GM19239 (cell line): ENCODE results near the gene HBG2.
A peak's percentile ranks its signal among the peaks of the same experiment; 100 is the strongest.
"Not testable (repeated sequence)": the region's sequence is repeated elsewhere in the genome, so short reads cannot be mapped to it uniquely, and the experiment has no call there.

Experiments used
- DNase-seq: peaks from one replicate; pipeline ENCODE4 v3.0.0; 2011; ENCODE audit warnings: low spot score; ENCODE audit not compliant: insufficient read length
- FAIRE-seq: peaks from 2 replicates; lab custom pipeline; 2011; peaks lifted over from hg19 to GRCh38; lab: Jason Lieb, UNC

Gene HBG2

DNA sequence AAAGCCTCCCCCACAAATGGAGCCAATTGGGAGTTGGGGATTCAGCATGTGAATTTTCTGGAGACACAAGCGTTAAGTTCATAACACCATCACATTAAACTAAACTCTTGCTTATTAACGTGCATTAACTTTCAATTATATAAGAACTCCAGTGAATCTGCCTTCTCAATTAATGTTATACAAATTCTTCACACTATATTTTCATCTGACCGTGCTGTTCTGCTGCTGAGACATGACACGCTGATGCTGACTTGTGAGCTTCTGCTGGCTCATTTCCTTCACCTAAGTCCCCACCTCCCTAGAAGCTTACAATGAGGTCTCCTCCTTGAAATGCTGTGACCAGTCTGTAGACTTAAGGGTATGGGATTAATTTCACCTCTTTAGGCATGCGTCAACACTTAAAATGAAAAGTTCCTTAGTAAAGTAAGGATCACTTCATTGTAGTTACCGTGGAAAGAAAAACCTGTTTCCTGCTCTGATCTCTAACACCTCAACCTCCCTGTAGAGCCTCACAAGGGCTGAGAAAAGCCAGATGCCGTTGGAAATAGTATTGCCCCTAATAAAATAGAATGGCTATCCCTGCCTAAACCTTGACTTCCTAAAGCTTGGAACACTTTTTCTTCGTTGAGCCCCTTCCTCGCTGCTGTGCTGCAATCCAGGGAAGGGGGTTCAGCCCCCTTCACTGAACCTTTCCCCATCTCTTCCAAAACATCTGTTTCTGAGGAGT lies 2.2 kb downstream of the HBG2 start:
- DNase-seq (no peak), FAIRE-seq (no peak)

DNA sequence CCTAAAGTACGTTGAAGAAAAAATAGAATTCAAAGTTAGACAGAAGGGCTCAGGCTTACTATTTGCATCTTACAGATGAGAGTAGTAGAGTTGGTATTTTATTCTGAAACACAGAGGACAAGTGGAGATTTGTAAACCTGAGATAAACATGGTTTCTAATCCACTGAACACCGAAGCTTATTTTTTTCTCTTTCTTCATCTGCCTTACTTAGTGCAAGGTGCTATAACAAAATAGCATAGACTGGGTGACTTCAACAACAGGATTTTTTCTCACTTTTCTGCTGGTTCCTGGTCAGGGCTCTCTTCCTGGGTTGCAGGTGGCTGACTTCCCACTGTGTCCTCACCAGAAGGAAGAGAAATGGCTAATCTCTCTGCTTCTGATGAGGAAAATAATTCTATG lies 2.8 kb downstream of the HBG2 start:
- DNase-seq (no peak), FAIRE-seq (no peak)

DNA sequence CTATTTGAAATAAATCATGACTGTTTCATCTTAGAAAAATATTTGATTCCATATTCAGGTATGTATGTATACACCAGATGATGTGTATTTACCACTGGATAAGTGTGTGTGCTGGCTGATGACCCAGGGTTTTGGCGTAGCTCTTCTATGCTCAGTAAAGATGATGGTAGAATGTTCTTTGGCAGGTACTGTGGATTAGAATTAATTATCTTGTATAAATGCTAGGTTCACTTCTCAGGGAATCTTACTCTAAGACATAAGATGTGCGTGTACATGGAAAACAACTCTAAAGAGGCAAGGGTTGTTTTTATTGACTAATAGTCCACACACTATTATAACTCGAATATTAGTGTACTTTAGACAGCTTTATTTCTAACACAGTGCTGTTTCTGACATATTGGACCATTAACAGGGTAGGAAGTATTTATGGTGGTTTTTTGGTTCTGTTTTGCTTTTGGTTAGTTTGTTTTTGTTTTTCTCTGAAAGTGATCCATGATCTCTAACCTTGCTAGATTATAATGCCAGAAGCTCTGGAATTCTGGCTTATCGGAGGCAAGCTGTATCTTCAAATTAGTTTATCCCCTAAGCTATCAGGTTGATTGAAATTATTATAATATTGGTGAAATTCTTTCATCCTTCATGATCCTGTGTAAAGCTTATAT lies 3.9 kb downstream of the HBG2 start:
- no peak for FAIRE-seq
- DNase-seq, result no peak

DNA sequence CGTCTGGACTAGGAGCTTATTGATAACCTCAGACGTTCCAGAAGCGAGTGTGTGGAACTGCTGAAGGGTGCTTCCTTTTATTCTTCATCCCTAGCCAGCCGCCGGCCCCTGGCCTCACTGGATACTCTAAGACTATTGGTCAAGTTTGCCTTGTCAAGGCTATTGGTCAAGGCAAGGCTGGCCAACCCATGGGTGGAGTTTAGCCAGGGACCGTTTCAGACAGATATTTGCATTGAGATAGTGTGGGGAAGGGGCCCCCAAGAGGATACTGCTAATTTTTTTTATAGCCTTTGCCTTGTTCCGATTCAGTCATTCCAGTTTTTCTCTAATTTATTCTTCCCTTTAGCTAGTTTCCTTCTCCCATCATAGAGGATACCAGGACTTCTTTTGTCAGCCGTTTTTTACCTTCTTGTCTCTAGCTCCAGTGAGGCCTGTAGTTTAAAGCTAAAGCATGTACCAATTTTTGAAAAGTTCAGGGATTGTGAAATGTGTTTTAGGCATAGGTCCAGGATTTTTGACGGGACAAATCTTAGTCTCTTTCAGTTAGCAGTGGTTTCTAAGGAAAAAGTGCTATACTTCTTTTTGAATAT lies 4.7 kb downstream of the HBG2 start, which contains the start of gene HBG1:
Gene HBG1 (minus strand): TSS at position 51 of the 590 bp plus-strand sequence. CDS start 53 bp downstream, outside the sequence.
- DNase-seq, FAIRE-seq: not testable (repeated sequence)

DNA sequence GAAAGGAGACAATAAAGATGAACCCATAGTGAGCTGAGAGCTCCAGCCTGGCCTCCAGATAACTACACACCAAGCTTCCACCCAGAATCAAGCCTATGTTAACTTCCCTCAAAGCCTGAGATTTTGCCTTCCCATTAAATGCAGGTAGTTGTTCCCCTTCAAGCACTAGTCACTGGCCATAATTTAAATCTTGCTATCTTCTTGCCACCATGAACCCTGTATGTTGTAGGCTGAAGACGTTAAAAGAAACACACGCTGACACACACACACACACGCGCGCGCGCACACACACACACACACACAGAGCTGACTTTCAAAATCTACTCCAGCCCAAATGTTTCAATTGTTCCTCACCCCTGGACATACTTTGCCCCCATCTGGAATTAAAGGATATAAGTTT lies 6.1 kb downstream of the HBG2 start:
- not testable (repeated sequence) for DNase-seq, FAIRE-seq

DNA sequence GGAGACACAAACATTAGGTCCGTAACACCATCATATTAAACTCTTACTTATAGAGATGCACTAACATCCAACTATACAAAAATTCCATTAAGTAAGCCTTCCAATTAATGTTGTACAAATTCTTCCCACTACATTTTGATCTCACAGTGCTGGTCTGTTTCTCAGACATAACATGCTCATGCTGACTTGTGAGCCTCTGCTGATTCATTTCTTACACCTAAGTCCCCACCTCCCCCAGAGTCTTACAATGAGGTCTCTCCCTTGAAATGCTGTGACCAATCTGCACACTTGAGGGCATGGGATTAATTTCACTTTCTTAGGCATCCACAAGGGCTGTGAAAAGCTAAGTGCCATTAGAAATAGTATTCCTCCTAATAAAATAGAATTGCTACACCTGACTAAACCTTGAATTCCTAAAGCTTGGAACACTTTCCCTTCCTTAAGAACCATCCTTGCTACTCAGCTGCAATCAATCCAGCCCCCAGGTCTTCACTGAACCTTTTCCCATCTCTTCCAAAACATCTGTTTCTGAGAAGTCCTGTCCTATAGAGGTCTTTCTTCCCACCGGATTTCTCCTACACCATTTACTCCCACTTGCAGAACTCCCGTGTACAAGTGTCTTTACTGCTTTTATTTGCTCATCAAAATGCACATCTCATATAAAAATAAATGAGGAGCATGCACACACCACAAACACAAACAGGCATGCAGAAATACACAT lies 6.9 kb downstream of the HBG2 start:
- FAIRE-seq, result no peak

DNA sequence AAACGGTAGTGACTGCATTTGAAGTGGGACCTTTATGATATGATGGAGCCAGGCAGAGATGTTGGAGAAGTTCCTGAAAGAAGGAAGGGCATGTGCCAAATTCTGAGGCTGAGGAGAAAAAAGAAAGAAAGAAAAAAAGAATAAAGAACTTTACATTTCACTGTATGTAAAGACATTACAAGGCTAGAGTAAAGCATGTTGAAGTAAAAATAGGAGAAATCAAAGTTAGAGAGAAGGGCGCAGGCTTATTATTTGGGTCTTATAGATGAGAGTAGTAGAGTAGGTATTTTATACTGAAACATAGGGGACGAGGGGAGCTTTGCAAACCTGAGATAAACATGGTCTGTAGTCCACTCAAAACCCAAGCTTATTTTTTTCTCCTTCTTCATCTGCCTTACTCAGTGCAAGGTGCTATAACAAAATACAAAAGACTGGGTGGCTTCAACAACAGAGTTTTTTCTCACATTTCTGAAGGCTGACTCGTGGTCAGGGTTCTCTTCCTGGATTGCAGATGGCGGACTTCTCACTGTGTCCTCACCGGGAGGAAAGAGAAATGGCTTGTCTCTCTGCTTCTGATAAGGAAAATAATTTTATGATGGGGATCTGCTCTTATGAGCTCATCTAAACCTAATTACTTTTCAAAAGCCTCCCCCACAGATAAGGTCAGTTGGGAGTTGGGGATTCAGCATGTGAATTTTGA lies 7.7 kb downstream of the HBG2 start:
- FAIRE-seq (no peak), DNase-seq (no peak)

More for the DNA sequence above, 6.9 kb downstream of the HBG2 start:
- no peak for DNase-seq

DNA sequence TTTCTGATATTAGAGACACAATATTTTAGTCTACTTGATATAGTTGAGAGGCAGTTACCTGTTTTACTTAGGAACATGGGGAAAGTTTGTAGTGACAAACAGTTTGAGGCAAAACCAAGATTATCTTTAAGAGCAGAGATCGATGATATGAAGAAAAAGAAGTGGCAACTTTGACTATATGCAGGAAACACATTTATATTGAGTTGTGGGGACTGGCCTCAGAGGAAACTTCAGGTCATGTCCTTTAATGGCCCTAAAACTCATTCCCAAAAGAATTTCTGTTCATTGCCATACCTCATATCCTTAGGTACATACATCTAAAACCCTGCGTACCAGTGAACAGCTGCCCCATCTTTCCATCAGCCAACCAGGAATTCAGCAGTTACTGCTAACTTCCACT lies 9.4 kb downstream of the HBG2 start:
- DNase-seq (no peak), FAIRE-seq (no peak)

DNA sequence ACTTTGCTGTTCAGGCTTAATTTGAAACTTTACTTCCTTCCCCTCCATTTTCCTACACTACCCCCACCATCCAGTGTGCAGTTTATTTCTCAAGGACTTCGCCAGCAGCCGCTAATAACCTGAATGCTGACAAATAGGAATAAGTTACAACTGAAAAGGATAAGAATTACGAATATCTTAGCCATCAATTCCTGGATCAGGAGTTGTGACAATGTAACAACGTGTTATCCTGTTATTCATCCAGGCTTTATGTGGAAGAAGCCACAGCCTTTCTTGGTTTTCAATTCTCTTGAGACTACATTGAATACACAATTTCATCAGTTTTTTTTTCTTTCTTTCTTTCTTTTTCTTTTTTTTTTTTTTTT lies 10.8 kb downstream of the HBG2 start:
- DNase-seq (no peak), FAIRE-seq (no peak)

DNA sequence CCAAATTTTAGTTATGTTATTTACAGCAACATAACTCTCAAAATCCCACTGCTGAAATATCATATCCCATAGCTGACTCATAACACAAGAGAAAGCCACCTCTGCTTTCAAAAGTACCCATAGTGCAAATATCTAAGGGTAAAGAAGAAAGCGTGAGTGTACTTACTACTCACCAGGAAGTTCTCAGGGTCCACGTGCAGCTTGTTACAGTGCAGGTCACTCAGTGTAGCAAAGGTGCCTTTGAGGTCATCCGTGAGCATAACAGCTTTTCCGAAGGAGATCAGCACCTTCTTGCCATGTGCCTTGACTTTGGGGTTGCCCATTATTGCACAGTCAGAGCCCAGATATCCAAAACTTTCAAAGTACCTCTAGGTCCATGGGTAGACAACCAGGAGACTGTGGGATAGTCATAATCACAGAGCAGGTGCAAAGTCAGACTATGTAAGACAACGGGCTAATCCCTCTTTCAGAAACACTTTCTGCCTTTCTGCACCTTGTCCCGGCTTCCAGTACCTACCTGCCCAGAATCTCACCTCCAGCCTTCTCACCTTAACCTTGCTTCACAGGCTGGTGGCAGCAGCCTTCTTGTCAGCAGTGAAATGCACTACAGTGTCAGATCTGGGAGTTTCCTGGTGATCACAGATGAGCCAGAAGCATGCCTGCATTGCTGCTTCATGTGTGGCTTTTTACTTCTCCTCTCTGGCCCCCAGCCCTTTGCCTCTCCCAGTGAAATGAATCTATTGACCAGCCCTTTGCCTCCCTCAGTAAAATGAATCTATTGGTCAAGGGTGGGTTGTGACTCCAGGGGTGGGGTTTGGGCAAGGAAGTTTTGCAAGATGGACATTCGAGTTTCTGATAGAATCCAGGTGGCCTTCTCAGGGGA lies 11.4 kb downstream of the HBG2 start:
- FAIRE-seq (no peak), DNase-seq (no peak)

DNA sequence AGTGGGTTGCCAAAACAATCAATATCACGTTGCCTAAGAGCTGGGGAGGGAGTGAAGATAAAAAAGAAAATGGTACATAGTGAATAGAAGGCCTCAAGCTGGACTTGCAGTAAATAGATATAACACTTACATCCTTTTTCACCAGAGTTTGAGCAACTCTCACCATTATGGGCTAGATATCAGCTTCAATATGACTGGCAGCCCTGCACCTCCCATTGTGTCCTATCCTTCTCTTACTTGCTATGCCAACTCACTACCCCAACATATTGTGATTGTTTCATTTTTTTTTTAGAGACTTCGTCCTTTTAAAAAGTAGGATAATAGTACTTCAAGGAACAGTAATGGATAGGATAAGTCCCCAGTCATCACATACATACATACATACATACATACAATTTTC lies 12.4 kb downstream of the HBG2 start:
- DNase-seq (no peak), FAIRE-seq (no peak)

DNA sequence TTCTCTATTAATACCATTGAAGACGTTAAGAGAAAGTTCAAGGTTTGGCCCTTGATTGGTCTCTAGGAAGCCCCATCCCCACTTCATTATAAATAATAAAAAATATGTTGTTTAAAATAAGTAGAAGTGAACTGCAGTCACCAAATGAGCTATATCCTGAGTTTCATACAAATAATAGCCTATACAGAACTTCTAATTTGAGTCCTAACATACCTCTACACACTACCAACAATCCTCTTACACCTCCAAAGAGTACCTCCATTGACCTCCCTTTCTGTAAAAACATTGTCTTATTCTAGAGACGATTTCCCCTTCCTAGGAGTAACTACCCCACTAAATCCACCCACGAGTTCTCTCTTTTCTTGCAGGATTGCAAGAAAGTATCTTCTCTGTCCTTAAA lies 13.1 kb downstream of the HBG2 start:
- FAIRE-seq (no peak), DNase-seq (no peak)

DNA sequence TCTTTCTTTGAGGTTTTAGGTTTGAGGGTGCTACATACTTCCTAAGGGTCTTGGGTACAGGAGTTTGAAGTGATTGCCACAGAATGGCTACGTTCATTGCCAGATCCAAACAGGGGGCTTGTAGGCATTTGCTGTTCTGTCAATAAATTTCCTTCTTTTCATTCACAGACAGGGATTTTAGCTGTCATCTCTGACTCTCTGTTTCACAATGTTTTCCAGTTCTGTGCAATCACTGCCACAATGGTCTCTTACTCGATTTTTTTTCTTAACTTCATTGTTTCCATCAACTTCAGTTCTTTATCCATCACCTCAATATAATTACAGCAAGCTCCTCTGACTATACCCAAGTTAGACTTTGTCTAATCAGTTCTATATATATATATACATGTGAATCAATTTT lies 14.1 kb downstream of the HBG2 start:
- no peak for FAIRE-seq
- no peak for DNase-seq

DNA sequence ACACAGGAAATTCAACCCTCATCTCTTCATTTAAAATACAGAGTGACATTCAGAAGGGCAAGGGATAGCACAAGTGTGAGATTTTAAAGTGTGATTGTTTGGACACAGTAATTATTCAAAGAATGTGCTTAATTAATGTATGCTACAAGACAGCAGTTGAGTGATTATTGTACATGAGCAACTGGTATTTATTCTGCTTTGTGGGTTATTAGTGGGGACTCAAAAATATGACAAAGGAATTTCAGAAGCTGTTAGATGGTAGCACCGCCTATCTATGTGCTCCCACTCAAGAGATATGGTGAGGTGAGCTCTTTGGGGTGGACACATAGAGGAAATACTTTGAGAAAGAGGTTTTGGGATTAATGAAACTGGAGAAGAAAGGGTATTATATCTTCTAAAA lies 14.5 kb downstream of the HBG2 start:
- FAIRE-seq (no peak), DNase-seq (no peak)

DNA sequence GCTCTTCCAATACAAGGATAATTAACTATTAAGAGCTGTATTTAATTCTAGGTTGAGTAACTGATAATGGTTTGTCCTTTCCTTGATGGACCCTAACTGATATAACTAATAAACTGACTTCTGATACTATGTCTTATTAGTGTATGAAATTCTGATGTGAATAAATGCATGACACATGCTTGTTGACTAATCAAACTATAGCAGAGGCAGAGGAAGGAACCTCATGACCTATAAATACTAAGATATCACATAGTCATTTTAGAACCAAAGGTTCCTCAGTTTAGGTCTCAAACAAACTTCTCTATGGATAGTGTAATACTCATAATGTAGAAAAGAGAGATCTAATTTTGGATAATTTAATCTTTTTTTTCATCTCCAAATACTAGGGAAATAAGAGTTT lies 15.5 kb downstream of the HBG2 start:
- FAIRE-seq (no peak), DNase-seq (no peak)

DNA sequence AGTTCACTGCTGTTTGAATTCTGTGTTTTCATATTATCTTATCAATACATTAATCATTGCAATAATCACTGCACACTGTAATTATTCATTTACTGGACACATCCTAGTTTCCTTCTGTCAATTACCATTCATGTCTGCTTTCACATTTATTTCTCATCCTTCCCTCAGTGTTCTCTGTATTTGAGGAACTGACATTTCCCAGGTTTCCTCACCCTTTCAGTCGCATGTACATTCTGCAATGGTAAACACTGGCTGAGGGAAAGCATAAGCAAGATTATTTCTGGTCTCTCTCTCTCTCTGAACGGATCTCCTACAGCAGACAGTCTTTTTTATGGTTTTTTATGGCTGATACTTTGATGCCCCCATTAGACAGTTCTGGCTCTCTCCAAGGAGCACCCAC lies 16.1 kb downstream of the HBG2 start:
- no peak for DNase-seq
- no peak for FAIRE-seq

DNA sequence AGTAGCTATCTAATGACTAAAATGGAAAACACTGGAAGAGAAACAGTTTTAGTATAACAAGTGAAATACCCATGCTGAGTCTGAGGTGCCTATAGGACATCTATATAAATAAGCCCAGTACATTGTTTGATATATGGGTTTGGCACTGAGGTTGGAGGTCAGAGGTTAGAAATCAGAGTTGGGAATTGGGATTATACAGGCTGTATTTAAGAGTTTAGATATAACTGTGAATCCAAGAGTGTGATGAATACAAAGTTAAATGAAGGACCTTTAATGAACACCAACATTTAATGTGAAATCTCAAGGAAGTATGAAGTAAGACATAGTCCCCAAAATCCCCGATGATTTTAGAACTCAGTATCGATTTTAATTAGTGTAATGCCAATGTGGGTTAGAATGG lies 17.2 kb downstream of the HBG2 start:
- DNase-seq, result no peak
- FAIRE-seq, result no peak

DNA sequence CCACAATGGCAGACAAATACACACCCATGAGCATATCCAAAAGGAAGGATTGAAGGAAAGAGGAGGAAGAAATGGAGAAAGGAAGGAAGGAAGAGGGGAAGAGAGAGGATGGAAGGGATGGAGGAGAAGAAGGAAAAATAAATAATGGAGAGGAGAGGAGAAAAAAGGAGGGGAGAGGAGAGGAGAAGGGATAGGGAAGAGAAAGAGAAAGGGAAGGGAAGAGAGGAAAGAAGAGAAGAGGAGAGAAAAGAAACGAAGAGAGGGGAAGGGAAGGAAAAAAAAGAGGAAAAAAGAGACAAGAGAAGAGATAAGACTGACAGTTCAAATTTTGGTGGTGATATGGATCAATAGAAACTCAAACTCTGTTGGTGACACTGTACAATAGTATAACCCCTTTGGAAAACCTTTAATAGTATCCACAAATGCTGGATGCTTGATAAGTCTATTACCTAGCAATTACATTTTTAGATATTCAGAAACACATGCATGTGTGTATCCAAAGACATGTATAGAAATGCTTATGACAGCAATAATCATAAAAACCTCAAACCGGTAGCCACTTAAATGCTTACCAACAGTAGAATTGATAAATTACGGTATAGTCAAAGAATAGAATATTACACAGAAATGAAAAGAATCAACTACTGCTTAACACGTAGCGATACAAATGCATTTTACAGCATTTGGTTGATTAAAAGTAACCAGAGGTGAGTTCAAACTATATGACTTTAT lies 19.1 kb downstream of the HBG2 start:
- FAIRE-seq (no peak), DNase-seq (no peak)

DNA sequence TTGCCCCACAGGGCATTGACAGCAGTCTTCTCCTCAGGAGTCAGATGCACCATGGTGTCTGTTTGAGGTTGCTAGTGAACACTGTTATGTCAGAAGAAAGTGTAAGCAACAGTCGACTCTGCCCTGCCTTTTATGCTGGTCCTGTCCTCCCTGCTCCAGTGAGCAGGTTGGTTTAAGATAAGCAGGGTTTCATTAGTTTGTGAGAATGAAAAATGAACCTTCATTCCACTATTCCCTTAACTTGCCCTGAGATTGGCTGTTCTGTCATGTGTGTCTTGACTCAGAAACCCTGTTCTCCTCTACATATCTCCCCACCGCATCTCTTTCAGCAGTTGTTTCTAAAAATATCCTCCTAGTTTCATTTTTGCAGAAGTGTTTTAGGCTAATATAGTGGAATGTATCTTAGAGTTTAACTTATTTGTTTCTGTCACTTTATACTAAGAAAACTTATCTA lies 20.2 kb downstream of the HBG2 start, which contains the start of gene HBD:
Gene HBD (minus strand): TSS at position 103 of the 454 bp plus-strand sequence. CDS start 50 bp downstream, at position 53.
- peak; percentile 5 for DNase-seq
- no peak for FAIRE-seq
